ENCODE data around the gene CSNK2B. TPM values are rescaled to one million over a fixed set of nuclear protein-coding genes. Genes with fewer than 3 reads are reported as not detected.

The CSNK2B gene
- total RNA-seq, 4 donors from 2014 or later, result 132 to 188 (median 153) TPM

DNA sequence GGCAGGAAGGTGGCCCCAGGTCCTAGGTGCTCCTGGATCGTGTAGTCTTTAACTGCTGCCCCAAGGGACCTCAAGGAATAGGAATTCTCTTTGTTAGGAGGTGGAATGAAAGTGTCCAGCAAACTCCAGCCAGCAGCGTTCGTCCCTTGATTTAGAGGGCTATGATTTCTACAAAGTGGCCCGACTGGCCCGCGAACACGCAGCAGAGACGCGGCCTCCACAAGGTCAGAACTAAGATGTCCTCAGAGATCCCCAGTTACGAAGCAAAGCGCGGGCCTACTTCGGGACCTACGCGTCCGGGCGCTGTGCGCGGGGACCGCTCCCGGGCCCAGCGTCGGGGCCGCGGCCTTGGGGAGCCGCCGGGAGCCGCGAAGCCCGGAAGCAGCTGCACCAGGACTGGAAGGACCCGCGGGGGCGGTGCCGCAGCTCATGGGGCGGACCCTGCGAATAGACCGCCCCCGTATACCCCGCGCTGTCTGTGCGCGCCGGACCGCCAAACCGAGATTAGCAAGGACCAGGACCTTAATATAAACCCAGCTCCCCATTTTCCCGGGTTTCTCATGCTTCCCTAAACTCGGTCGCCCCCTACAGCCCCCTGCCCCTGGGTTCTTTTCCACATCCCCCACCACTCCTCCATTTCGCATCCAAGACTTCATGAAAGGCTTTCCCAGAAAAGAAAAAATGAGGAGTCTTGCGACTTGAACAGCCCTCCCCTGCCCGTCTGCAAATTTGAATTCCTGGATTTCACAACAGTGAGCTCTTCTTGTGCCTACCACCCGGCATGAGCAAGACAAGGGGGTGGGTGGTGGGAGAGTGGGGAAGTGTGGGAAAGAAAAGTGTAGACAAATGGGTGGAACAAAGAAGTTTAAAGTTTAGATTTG is 5.3 kb upstream of the CSNK2B start, which contains the start of gene C6orf47:
TSS of gene C6orf47 (minus strand) at position 398 of the 881 bp plus-strand sequence. CDS start 831 bp downstream, outside the sequence.
- TF ChIP-seq, protein P1, sequence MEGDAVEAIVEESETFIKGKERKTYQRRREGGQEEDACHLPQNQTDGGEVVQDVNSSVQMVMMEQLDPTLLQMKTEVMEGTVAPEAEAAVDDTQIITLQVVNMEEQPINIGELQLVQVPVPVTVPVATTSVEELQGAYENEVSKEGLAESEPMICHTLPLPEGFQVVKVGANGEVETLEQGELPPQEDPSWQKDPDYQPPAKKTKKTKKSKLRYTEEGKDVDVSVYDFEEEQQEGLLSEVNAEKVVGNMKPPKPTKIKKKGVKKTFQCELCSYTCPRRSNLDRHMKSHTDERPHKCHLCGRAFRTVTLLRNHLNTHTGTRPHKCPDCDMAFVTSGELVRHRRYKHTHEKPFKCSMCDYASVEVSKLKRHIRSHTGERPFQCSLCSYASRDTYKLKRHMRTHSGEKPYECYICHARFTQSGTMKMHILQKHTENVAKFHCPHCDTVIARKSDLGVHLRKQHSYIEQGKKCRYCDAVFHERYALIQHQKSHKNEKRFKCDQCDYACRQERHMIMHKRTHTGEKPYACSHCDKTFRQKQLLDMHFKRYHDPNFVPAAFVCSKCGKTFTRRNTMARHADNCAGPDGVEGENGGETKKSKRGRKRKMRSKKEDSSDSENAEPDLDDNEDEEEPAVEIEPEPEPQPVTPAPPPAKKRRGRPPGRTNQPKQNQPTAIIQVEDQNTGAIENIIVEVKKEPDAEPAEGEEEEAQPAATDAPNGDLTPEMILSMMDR (IDR thresholded peaks at IDR 0.05), result no peak
- TF ChIP-seq EP300 (IDR thresholded peaks at IDR 0.05) (no peak), POLR2A (IDR thresholded peaks at IDR 0.05; ENCODE audit: low read depth) (peak; percentile 89), POLR2AphosphoS5 (IDR thresholded peaks at IDR 0.05) (peak; percentile 88 to 96)
- Histone ChIP-seq H3K27ac (replicated peaks in 1 of 4) (peak within 1 kb of the TSS; percentile 84 to 99 (median 89)), H3K9me3 (no peaks in the 10 kb centered on the region), H3K4me3 (peak within 1 kb of the TSS; percentile 68 to 91 (median 70)), H3K36me3 (peaks cover 0 to 45% (median 36%) of the 10 kb centered on the region in 4 donors), H3K27me3 (no peaks in the 10 kb centered on the region), H3K4me1 (peaks cover 57 to 82% (median 66%) of the 10 kb centered on the region in 4 donors)
- WGBS, result 0% methylated on average over 28 of the region's 52 CpGs
- intact Hi-C loops (cut with DNase I), result no loop called here
- peak; percentile 95 for DNase-seq (ENCODE audit: extremely low spot score)

DNA sequence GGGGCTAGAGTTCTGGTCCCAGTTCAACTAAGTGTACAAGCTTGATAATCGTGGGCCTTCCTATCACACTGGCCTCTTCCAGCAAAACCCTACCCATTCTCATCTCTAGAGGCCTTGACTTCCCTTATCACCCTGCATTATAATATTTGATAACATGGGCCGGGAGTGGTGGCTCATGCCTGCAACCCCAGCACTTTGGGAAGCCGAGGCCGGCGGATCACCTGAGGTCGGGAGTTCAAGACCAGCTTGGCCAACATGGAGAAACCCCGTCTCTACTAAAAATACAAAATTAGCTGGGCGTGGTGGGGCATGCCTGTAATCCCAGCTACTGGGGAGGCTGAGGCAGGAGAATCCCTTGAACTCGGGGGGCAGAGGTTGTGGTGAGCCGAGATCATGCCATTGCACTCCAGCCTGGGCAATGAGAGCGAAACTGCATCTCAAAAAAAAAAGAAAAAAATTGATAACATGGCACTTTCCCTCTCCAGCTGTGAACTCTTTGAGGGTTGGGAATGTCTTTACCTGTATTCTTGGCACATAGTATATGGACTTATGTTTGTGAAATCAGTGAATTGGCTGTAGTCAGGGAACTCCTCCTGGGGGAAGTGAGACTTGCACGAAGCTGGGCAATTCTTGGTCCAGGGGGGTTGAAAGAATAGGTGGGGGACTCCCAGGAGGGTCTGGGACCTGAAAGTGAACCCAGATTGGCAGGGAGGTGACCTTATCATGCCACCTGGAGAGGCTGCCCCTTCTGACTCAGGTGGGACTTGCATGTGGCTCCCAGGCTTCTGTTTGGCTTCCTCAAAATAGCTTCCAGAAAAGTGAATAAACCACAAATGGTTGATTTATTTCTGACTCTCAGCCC is 4.4 kb upstream of the CSNK2B start:
- Histone ChIP-seq H3K36me3 (peaks cover 0 to 36% (median 31%) of the 10 kb centered on the region in 4 donors), H3K27me3 (no peaks in the 10 kb centered on the region), H3K9me3 (no peaks in the 10 kb centered on the region), H3K27ac (replicated peaks in 1 of 4) (peak overlapping the region; percentile 84 to 99 (median 89)), H3K4me3 (peak overlapping the region; percentile 68 to 91 (median 70)), H3K4me1 (peaks cover 58 to 76% (median 67%) of the 10 kb centered on the region in 4 donors)
- WGBS, result 84% methylated on average over 12 of the region's 12 CpGs
- DNase-seq (ENCODE audit: extremely low spot score), result no peak
- intact Hi-C loops (cut with DNase I), result no loop called here
- no peak for TF ChIP-seq POLR2A (IDR thresholded peaks at IDR 0.05; ENCODE audit: low read depth)
- TF ChIP-seq, protein P1 (IDR thresholded peaks at IDR 0.05), result no peak
- TF ChIP-seq EP300 (IDR thresholded peaks at IDR 0.05), result no peak
- no peak for TF ChIP-seq POLR2AphosphoS5 (IDR thresholded peaks at IDR 0.05)

DNA sequence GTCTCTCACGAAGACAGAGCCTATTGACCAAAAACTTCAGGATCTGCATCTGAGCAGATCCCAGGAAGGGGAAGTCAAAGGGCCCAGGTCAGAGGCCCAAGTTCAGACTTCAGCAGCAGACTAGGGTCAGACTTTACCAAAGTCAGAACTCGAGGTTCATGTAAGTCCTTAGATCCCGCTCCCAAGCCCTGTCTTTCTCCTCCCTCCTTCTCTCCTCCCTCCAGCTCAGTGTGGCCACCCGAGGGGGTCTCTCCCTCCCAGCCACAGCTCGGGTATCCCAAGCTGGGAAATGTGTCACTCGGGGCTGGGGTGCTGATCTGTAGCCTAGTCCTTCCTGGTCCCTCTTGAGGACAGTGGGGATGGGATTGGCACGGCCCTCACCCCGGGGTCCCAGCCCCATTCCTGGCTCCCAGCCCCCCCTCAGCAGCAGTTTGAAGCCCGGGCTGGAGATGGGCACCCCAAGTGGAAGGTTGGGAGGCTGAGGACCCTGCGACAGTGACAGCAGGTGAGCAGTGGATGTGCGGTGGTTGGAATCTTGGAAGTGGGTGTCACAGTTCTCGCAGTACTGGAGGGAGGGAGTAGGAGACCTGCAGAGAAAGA is 3.7 kb upstream of the CSNK2B start:
- Histone ChIP-seq H3K27ac (replicated peaks in 1 of 4) (peak overlapping the region in 3 of 4 donors; percentile 1 to 99 (median 50)), H3K9me3 (no peaks in the 10 kb centered on the region), H3K4me3 (no peak overlapping the region), H3K36me3 (peaks cover 0 to 33% (median 30%) of the 10 kb centered on the region in 4 donors), H3K27me3 (no peaks in the 10 kb centered on the region), H3K4me1 (peaks cover 65 to 79% (median 74%) of the 10 kb centered on the region in 4 donors)
- no peak for DNase-seq (ENCODE audit: extremely low spot score)
- WGBS, result 86% methylated on average over 12 of the region's 12 CpGs
- TF ChIP-seq POLR2A (IDR thresholded peaks at IDR 0.05; ENCODE audit: low read depth), result no peak
- no peak for TF ChIP-seq EP300 (IDR thresholded peaks at IDR 0.05)
- no peak for TF ChIP-seq POLR2AphosphoS5 (IDR thresholded peaks at IDR 0.05)
- TF ChIP-seq, protein P1 (IDR thresholded peaks at IDR 0.05), result no peak
- intact Hi-C loops (cut with DNase I), result no loop called here

DNA sequence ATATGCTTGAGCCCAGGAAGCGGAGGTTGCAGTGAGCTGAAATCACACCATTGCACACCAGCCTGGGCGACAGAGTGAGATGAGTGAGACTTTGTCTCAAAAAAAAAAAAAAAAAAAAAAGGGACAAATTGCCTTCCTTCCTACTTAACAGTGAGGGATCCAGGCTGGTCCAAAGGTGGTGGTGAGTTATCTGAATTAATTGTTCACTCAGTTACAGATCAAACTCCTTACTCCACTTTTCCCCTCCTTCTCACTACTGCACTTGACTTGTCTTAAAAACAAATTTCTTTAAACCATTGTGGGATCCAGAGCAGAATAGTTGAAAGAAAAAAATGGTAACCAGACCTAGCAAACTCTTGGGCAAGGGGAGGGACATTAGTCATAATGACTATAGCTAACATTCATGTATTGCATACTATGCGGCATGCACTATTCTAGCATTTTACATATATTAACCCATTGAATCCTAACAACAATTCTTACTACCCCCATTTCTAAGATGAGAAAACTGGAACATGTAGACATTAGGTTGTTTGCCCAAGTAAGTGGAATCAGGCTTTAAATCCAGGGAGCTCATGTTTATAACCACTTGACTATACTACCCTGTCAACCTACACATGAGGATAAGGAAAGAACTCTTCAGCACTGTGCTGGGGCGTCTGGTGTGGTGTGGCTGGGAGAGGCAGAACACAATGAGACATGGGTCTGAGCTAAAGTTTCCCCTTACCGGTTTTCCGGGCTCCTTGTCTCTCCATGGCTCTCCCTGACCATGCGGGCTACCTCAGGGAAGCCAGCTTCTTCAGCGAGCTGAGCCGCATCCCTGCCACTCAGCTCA is 2.5 kb upstream of the CSNK2B start:
- no peak for DNase-seq (ENCODE audit: extremely low spot score)
- Histone ChIP-seq H3K4me1 (peaks cover 67 to 79% (median 74%) of the 10 kb centered on the region in 4 donors), H3K27ac (replicated peaks in 1 of 4) (peak overlapping the region; percentile 95 to 99 (median 98)), H3K4me3 (peak overlapping the region; percentile 66 to 93 (median 78)), H3K27me3 (no peaks in the 10 kb centered on the region), H3K9me3 (no peaks in the 10 kb centered on the region), H3K36me3 (peaks cover 7 to 33% (median 33%) of the 10 kb centered on the region in 4 donors)
- TF ChIP-seq, protein P1 (IDR thresholded peaks at IDR 0.05), result no peak
- TF ChIP-seq POLR2A (IDR thresholded peaks at IDR 0.05; ENCODE audit: low read depth) (no peak), EP300 (IDR thresholded peaks at IDR 0.05) (no peak), POLR2AphosphoS5 (IDR thresholded peaks at IDR 0.05) (no peak)
- 64% methylated on average over 9 of the region's 9 CpGs for WGBS
- intact Hi-C loops (cut with DNase I), result no loop called here
